HG03045 (cell line): Measurements from ENCODE around the gene ITGAE.
"Not testable (repeated sequence)": the region's sequence is repeated elsewhere in the genome, so short reads cannot be mapped to it uniquely, and the experiment has no call there.

Experiments used
- ATAC-seq: cut with Tn5 transposase; IDR thresholded peaks from one replicate; pipeline ENCODE4 v1.9.1; 2021; ENCODE audit warnings: mild to moderate bottlenecking, moderate library complexity; ENCODE audit not compliant: unreplicated experiment

Gene ITGAE, protein sequence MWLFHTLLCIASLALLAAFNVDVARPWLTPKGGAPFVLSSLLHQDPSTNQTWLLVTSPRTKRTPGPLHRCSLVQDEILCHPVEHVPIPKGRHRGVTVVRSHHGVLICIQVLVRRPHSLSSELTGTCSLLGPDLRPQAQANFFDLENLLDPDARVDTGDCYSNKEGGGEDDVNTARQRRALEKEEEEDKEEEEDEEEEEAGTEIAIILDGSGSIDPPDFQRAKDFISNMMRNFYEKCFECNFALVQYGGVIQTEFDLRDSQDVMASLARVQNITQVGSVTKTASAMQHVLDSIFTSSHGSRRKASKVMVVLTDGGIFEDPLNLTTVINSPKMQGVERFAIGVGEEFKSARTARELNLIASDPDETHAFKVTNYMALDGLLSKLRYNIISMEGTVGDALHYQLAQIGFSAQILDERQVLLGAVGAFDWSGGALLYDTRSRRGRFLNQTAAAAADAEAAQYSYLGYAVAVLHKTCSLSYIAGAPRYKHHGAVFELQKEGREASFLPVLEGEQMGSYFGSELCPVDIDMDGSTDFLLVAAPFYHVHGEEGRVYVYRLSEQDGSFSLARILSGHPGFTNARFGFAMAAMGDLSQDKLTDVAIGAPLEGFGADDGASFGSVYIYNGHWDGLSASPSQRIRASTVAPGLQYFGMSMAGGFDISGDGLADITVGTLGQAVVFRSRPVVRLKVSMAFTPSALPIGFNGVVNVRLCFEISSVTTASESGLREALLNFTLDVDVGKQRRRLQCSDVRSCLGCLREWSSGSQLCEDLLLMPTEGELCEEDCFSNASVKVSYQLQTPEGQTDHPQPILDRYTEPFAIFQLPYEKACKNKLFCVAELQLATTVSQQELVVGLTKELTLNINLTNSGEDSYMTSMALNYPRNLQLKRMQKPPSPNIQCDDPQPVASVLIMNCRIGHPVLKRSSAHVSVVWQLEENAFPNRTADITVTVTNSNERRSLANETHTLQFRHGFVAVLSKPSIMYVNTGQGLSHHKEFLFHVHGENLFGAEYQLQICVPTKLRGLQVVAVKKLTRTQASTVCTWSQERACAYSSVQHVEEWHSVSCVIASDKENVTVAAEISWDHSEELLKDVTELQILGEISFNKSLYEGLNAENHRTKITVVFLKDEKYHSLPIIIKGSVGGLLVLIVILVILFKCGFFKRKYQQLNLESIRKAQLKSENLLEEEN

DNA sequence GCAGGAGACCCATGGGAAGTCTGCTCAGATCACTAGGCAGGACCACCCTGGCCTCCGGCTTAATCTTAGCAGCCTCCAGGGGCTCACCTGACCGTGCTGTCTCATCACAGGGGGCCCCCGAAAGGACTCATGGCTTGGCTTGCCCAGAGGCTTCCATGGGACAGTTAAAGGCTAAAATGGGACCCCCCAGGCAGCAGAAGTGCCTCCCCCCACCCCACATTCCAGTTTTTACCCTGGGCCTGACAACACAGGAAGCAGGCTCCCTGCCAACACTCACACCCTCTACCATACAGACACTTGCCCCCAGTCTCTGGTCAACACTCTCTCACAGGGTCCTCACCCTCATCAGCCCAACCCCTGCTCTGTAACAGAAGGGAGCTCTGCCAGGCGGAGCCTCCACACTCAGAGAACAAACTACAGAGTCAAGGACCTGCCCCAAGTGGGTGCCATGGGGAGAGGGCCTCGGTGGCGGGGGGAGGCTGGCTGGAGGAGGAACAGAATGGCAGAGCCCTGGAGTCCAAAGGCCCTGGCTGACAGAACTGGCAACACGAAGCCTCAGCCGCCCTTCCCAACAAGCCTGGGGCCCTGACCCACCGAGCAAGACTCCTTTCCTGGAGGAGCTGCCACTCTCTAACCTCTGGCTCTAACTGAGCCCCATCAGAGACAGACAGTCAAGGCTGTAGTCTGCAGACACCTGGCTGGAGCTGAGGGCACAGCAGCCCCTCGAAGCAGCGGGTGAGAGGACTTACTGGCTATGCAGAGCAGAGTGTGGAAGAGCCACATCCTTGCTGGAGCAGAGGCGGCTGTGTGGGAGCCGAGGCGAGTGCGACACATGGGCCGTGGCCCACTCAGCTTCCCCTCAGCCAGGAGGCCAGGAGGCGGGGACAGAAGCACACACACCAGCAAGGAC lies at the start of gene ITGAE:
ITGAE (minus strand) TSS at position 827 of the 910 bp plus-strand sequence; CDS start at position 783, 44 bp downstream.
- no peak for ATAC-seq

DNA sequence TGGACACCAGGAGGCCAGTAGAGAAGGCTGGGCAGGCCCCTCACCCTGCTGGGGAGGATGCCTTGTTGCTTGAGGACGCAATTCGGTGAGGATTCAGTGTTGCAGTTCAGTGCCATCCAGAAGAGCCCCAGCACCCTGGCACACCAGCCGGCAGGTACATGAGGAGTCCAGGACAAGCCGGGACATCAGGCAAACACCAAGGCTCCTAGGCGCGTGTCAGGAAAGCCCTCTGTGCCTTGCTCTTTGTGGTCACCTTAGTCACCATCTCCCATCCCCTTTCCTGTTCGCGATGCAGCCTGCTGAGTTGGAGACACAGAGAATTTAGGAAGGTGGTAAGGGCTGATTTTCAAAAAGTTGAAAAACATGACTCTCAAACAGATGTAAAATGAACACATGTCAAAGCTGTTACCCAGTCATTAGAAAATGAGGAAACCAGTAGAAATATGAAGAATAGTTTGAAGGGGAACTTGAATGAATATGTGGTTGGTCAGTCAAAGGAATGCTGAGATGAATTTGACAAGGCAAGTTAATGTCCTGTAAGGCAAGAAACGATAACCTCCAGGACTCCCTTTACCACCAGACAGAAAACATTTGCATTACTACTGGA lies 47.3 kb upstream of the ITGAE start:
- ATAC-seq, result no peak

DNA sequence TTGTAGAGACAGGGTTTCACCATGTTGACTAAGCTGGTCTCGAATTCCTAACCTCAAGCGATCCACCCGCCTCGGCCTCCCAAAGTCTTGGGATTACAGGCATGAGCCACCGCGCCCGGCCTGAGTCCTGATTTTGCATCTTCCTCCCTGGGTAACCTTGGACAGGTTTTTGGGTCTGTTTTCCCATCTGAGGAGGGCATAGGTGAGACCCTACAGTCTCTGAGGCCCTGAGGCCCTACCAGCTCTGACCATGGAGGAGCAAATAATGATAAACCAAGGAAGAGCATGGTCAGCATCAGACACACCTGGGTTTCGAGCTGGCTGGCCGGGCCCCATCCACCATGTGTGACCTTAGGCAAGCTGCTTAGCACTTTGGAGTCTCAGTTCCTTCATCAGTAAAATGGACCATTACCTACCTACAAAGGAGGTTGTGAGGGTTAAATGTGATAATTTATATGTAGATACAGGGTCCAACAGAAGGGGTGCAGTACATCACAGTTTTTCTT lies 46.2 kb upstream of the ITGAE start:
- no peak for ATAC-seq

DNA sequence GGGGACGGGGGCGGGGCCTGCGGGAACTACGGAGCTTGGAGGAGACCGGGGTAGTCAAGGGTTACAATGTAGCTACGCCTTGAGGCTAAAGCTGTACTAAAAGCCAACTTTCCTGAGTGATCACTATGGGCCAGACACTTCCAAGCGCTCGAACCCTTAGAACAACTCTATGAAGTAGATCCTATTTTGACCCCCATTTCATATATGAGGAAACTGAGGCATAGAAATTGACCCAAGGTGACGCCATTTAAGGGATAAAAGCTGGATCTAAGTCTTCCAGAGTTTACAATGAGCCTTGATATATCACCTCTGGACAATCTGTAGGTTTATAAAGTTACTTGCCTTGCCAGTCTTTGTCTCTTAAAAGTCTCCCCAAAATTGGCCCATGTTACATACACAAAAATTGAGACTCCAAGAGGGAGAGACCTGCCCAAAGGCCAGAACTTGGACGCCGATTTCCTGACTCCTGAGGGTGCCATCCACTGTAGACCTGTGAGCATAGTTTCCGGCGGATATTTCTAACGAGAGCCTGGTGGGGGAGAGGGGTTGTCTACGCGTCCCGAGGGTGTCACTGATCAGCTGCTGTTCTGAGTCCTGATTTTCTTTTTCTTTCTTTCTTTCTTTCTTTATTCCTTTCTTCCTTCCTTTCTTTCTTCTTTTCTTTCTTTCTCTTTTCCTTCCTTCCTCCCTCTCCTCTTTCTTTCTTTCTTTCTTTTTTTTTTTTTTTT lies 45.6 kb upstream of the ITGAE start:
- ATAC-seq, result no peak

DNA sequence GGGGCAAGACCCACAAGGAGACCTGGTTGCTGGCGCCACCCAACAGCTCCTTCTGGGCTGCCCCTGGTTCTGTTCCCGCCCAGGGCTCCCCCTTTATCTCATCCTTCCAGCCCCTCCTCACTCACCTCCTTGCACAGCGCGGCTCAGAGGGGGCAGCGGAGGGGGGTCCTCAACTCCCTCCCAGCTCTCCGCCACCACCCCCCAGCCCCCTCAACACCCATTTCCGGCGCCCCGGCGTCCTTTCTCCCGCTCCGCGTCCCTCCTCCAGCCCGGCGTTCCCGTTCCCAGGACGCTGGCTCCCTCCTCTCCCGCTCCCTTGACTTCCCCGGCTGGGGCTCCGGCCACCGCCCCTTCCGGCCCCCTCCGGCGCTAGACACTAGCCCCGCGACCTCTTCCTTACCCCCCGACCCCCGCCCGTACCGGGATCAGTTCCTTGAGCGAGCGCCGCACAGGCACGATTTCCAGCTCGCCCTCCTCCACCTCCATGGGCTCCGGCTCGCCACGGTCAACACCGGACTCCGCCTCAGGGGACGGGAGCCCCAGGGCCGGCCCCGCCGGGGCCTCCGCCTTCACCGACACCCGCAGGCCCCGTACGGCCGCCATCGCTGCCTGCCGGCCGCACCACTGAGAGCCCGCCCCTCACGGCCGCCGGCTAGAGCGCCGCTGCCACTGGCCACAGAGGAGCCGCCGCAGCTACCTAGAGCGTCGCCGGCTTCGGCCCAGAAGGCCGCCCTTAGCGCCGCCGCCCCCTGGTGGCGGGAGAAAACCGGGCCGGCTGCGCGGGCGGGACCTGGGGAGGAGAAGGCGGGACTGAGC lies 44.8 kb upstream of the ITGAE start, which contains the start of gene NCBP3:
NCBP3 (minus strand) TSS at position 626 of the 816 bp plus-strand sequence; CDS start at position 603, 23 bp downstream.
- peak; percentile 96 for ATAC-seq

DNA sequence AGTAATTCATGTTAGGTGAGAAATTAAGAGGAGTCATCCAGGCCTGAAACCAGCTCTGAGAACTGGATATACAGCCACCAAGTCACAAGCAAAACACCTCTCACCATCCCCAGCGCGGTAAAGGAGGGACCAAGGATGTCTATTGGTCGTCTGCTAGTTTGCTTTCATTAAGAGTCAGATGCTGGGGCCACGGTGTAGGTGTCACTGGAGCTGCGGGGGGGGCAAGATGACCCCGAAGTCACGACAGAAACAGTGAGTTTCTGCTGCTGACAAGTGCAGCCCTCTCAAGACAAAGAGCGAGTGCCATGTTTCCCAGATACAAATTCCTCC lies 44.3 kb upstream of the ITGAE start:
- peak; percentile 11 for ATAC-seq

DNA sequence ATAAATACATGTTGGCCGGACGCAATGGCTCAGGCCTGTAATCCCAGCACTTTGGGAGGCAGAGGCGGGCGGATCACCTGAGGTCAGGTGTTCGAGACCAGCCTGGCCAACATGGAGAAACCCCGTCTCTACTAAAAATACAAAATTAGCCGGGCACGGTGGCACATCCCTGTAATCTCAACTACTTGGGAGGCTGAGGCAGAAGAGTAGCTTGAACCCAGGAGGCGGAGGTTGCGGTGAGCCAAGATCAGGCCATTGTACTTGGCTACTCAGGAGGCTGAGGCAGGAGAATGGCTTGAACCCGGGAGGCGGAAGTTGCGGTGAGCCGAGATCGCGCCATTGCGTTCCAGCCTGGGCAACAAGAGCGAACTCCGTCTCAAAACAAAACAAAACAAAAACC lies 43.6 kb upstream of the ITGAE start:
- ATAC-seq, result not testable (repeated sequence)

DNA sequence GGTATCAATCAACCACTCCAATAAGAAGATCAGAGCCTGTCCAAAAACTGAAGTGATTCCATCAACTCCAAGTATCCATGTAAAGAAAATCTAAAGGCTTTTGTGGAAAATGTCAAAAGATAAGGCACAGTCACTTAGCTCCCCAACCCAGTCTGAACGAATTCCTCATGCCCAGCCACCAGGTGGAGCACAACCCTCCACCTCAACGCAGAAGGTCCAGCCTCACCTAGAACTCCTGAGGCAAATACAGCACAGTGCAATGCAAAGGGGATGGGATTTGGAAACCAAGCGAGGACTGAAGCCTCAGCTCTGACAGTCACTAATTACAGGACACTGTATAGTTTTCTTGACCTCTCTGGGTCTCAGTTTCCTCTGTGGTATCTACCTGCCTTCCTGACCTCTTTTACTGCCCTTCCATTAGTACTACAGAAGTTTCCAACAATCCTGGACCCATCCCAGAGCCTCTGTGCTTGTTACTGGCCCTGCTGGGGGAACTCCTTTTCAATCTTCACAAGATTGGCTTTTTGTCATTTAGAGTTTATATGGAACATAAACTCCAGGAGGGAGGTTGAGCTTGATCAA lies 43.0 kb upstream of the ITGAE start:
- no peak for ATAC-seq

DNA sequence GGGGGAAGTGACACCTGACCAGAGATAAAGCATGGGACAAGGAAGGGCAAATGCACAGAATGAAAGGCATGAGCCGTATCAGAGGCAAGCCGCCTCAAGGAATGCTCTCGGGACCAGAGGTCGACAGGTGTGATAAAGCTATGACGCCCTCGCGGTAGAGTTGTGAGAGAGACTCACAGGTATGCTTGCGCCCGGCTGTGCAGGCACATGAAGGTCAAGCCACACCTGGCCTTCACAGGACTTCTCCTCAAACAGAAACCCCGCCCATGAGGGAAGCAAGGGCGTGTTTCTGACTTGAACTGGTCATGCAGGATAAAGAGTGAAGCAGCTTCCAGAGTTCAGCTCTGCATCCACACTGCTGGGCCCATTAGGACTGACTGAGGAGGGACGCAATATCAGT lies 37.2 kb upstream of the ITGAE start:
- ATAC-seq, result no peak

DNA sequence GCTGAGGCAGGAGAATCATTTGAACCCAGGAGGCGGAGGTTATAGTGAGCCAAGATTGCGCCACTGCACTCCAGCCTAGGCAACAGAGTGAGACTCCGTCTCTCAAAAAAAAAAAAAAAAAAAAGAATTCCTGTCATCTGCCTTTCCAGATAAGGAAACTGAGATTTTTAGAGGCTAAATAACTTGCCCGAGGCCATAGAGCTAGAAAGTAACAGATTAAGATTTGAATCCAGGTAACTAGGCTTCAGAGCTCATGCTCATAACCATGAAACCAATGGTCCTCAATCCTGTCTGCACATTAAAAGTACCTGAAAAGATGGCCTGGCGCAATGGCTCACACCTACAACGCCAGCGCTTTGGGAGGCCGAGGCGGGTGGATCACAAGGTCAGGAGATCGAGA lies 35.6 kb upstream of the ITGAE start:
- no peak for ATAC-seq

DNA sequence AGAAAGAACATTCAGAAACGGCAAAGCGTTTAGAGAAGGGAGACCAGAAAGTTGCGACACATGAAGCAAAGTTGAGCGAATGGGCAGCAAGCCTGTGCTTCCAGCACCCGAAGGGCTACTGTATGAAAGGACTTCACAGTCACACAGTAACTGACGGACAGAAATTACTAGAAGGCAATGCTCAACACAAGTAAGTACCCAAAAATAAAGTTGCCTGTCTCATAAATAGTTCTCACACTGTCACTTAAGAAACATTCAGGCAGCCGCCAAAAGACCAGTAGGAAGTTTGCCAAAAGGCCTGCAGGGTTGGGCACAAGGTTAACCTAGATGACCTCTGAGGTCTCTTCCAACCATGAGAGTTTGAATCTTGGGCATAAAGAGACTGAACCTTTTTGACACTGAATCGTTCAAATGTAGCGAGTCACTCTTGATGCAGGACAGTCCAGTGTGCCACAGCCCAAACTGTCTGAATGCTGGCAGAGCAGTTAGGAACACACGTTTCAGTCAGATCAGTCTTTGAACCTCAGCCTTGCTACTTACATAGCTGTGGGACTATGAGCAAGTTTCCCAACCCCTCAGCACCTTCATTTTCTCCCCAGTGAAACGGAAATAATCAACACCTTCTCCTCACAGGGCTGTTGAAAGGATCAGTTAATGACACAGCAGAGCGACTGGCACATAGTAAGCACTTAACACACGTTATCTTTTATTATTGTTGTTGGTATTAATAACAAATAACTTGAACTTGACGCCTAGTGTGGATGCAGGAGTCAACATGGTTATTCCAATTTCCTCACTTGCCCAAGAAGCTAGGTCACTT lies 34.6 kb upstream of the ITGAE start:
- ATAC-seq, result no peak

DNA sequence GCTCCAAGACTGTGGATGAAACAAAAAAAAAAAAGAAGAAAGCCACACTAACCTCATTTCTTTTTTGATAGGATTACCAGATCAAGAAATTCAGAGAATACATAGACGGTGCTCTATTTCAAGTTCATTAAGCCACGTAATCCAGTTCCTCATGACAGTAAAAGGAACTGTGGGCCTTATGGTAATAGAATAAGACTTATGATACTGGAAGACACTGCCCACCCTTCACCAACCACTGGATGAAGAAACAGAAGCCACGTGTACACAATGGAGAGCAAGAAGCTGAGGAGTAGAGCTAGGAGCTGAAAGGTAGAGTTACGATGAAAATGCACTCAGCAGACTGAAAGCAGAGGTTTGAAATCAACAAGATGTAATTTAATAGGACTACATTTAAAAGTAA lies 33.8 kb upstream of the ITGAE start:
- no peak for ATAC-seq

DNA sequence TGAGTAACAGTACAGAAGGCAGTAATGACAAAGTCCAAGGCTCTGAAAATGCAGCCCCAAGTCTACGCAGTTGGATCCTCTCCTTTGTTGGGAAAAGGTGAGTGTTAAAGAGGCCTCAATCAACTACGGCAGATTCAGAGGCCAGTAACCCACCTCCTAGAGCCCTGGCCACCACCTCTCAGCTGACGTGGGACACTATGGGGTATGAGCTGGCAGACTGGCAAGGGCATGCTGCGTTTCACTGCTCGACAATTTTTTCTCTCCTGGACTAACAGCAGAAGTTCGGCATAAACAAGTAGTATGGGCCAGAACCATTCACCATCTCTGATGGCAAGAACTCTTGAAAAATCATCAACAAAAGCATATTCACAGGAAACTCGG lies 27.9 kb upstream of the ITGAE start:
- ATAC-seq, result no peak

DNA sequence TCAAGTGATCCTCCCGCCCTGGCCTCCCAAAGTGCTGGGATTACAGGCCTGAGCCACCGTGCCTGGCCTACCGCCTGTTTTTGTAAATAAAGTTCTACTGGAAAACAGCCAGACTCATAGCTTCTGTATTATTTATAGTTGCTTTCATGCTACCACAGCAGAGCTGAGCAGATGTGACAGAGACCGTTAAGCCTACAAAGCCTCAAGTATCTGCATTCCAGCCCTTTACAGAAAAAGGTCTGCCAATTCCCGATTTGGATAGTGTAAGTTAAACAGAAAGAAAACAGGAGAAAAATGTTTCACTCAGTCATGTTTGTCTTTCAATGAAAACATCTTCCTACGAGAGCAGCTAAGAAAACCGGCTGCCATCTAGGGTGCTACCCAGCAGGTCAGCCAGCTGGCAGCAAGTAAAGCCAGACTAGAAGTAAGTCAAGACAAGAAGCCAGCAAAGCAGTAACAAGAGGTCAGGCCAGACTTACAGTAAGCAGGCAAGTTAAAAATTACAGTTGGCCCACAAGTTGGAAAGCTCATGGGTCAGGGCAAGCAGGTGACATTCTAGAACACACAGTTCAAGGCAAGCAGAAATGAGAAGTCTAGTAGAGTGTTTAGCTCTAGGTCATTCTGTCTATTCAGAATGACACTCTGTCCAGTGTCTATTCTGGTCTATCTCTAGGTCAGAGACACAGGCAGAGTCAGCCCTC lies 27.3 kb upstream of the ITGAE start:
- ATAC-seq, result no peak

DNA sequence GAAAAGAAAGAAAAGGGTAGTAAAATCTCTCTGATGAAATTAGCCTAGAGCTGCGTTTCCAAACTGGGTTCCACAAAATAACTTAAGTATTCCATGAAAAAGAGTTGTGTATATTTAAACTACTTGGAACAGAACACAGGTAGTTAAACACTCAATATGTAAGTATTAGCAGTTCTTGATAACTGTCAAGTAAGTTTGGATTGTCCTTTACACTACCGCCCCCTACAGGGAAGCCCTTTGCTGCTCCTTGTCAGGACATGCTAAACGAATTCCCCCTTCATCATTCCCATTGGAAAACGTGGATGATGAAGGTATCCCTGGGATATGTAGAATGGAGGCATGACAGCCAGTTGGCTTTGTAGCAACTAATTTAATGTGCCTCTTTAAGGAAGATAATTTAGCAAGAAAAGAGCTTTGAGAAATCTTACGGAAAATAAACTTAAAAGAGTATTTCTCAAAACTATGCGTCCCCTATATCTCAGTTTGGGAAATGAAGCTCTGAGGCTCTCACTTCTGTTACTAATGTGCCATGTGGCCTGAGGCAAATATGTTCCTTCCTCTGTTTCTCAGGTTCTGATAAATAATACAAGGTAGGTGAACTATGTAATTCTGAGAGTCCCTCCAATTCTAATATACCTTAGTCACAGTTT lies 26.3 kb upstream of the ITGAE start:
- ATAC-seq, result no peak

DNA sequence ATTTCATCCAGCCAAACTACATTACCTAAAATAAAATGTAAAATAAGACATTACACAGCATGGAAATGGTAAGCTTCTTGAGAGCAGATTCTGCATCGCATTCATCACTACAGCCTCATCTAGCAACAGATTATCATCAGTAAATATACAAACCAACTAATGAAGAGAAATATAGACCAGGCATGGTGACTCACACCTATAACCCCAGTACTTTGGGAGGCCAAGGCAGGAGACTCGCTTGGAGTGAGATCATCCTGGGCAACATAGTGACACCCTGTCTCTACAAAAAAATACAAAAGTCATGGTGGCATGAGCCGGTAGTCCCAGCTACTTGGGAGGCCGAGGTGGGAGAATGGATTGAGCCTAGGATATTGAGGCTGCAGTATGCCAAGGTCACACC lies 25.2 kb upstream of the ITGAE start:
- no peak for ATAC-seq
